Ovary (tissue), 3 donors: Measurements from ENCODE around the gene RFX1.

Experiments used
- CTCF ChIP-seq, 3 donors: fragments of 450-650 bp in 2 of 3; fragments of 200-600 bp in 1 of 3; IDR thresholded peaks; one replicate each; pipeline versions ENCODE4 v1.5.1 to v1.8.0; 2016 to 2022; ENCODE audit warnings: antibody characterized with exemption in 3 of 3, mild to moderate bottlenecking in 1 of 3
- EP300 ChIP-seq: sonication (generic); formaldehyde crosslinking; IDR thresholded peaks from one replicate; pipeline ENCODE4 v1.6.1; 2017; ENCODE audit warnings: antibody characterized with exemption
- POLR2A ChIP-seq: fragments of 450-650 bp; IDR thresholded peaks from one replicate; pipeline ENCODE4 v1.6.1; 2017; ENCODE audit warnings: antibody characterized with exemption, mild to moderate bottlenecking, moderate library complexity
- donor health status: DM: no; HTN: no; CAD: no.

DNA sequence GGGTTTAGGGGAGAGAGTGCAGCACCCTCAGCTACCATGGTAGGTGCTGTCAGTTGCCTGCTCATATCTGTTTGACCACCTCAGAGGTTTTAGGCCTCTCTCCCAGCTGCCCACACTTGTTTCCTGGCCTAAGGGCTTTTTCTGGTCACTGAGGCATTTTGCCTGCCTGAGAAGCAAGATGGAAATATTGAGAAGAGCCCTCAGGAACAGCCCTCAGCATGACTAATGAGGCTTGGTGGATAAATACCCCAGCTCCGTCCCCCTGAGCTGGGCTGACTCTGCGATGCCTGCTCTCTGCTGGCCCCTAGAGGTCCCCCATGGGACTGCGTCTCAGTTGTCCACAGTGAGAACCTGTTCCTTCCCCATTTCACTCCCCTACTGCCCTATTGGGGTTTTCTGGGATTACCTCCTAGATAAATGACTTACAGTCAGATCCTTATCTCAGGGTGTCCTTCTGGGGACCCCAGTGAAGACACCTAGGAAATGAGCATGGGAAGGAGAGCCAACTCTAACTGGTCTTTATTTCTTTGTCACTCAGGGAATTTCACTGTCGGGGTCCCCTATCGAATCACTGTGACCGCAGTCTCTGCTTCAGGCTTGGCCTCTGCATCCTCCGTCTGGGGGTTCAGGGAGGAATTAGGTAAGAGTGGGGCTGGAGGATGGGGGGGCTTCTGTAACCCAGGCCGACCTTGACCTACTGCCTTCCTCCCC lies 42.5 kb upstream of the RFX1 start:
- no peak for TF ChIP-seq CTCF (IDR thresholded peaks at IDR 0.05)
- TF ChIP-seq EP300, result no peak
- no peak for TF ChIP-seq POLR2A
